Progenitor cell of endocrine pancreas (in vitro differentiated cells): ENCODE results near the gene PRCD. TPM values are rescaled to one million over a fixed set of nuclear protein-coding genes. Genes with fewer than 3 reads are reported as not detected.
"Not testable (repeated sequence)": the region's sequence is repeated elsewhere in the genome, so short reads cannot be mapped to it uniquely, and the experiment has no call there.

Experiments used
- DNase-seq: peaks from one replicate; pipeline ENCODE4 v3.0.0; 2021; ENCODE audit warnings: low spot score; ENCODE audit not compliant: unreplicated experiment
- H3K27ac Mint-ChIP-seq: 2 replicates; pipeline ENCODE4 v1.8.0; 2021; ENCODE audit warnings: mild to moderate bottlenecking, moderate library complexity, mixed read lengths
- H3K27me3 Mint-ChIP-seq: 2 replicates; pipeline ENCODE4 v1.8.0; 2021; ENCODE audit warnings: mixed read lengths
- H3K36me3 Mint-ChIP-seq: 2 replicates; pipeline ENCODE4 v1.8.0; 2022; ENCODE audit warnings: mixed read lengths; ENCODE audit not compliant: insufficient read depth
- H3K4me1 Mint-ChIP-seq: 2 replicates; pipeline ENCODE4 v1.8.0; 2021; ENCODE audit warnings: low read depth, mixed read lengths
- H3K4me3 Mint-ChIP-seq: 2 replicates; pipeline ENCODE4 v1.8.0; 2021; ENCODE audit warnings: low read depth, mild to moderate bottlenecking, moderate library complexity, mixed read lengths
- H3K9me3 Mint-ChIP-seq: 2 replicates; pipeline ENCODE4 v1.8.0; 2021; ENCODE audit warnings: low read depth, mixed read lengths
- CTCF ChIP-seq: fragments of 200-600 bp; sonication (generic); IDR thresholded peaks from one replicate; pipeline ENCODE4 v1.5.0; 2021; ENCODE audit warnings: antibody characterized with exemption, mild to moderate bottlenecking; ENCODE audit not compliant: unreplicated experiment
- total RNA-seq: library from RNA; stranded (reverse); gene quantifications from 2 replicates; pipeline ENCODE4 v1.2.1, GENCODE V29; 2021

The PRCD gene
- total RNA-seq, 1 donor from 2014 or later = 0.86 TPM

- H3K27me3 Mint-ChIP-seq = peaks cover 47% of the 10 kb centered on the region
- peaks cover 13% of the 10 kb centered on the region for H3K4me1 Mint-ChIP-seq
- TF ChIP-seq CTCF = peak; percentile 100
- no peak overlapping the region for H3K4me3 Mint-ChIP-seq
- H3K9me3 Mint-ChIP-seq = no peaks in the 10 kb centered on the region
- peak; percentile 77 for DNase-seq
- no peaks in the 10 kb centered on the region for H3K36me3 Mint-ChIP-seq
- H3K27ac Mint-ChIP-seq = peak overlapping the region; percentile 91
Measured at GRCh38 chr17:76523084-76524037, 16.5 kb upstream of the PRCD start.

- H3K36me3 Mint-ChIP-seq = no peaks in the 10 kb centered on the region
- peaks cover 38% of the 10 kb centered on the region for H3K27me3 Mint-ChIP-seq
- no peak for DNase-seq
- peaks cover 13% of the 10 kb centered on the region for H3K4me1 Mint-ChIP-seq
- no peak for TF ChIP-seq CTCF
- peak overlapping the region; percentile 19 for H3K27ac Mint-ChIP-seq
- peak overlapping the region; percentile 27 for H3K4me3 Mint-ChIP-seq
- no peaks in the 10 kb centered on the region for H3K9me3 Mint-ChIP-seq
Measured at GRCh38 chr17:76524598-76525512, 15.0 kb upstream of the PRCD start.

GRCh38 chr17:76525513-76525833 lies 14.4 kb upstream of the PRCD start:
- not testable (repeated sequence) for H3K9me3 Mint-ChIP-seq, DNase-seq, H3K27ac Mint-ChIP-seq, H3K36me3 Mint-ChIP-seq, H3K4me3 Mint-ChIP-seq
- H3K27me3 Mint-ChIP-seq = peaks cover 32% of the 10 kb centered on the region
- peaks cover 16% of the 10 kb centered on the region for H3K4me1 Mint-ChIP-seq

GRCh38 chr17:76527016-76527415 lies 12.8 kb upstream of the PRCD start:
- DNase-seq, H3K9me3 Mint-ChIP-seq, H3K4me3 Mint-ChIP-seq, H3K36me3 Mint-ChIP-seq, H3K27ac Mint-ChIP-seq: not testable (repeated sequence)
- peaks cover 25% of the 10 kb centered on the region for H3K27me3 Mint-ChIP-seq
- peaks cover 16% of the 10 kb centered on the region for H3K4me1 Mint-ChIP-seq

- Mint-ChIP-seq H3K27me3 (peaks cover 24% of the 10 kb centered on the region), H3K9me3 (no peaks in the 10 kb centered on the region), H3K27ac (no peak overlapping the region), H3K36me3 (no peaks in the 10 kb centered on the region), H3K4me3 (no peak overlapping the region), H3K4me1 (peaks cover 16% of the 10 kb centered on the region)
- TF ChIP-seq CTCF = no peak
- no peak for DNase-seq
Measured at GRCh38 chr17:76527430-76528111, 12.3 kb upstream of the PRCD start.

- Mint-ChIP-seq H3K27ac (no peak overlapping the region), H3K4me3 (no peak overlapping the region), H3K4me1 (peaks cover 21% of the 10 kb centered on the region), H3K9me3 (no peaks in the 10 kb centered on the region), H3K27me3 (peaks cover 26% of the 10 kb centered on the region), H3K36me3 (no peaks in the 10 kb centered on the region)
- no peak for DNase-seq
- TF ChIP-seq CTCF = no peak
Measured at GRCh38 chr17:76528156-76528527, 11.7 kb upstream of the PRCD start.
